Keratinocyte (primary cell): ENCODE measurements around the gene BUB1. TPM values are rescaled to one million over a fixed set of nuclear protein-coding genes. Genes with fewer than 3 reads are reported as not detected.

Experiments
- DNase-seq: peaks from one replicate; pipeline ENCODE4 v3.0.0-alpha.2; 2011; ENCODE audit warnings: low read depth, missing footprints, low spot score
- FAIRE-seq: peaks from 2 replicates; lab custom pipeline; 2011; peaks lifted over from hg19 to GRCh38; lab: Jason Lieb, UNC
- H2AFZ ChIP-seq: 2 replicates; pipeline ENCODE4 v1.6.0; 2012; ENCODE audit warnings: low read length, control low read depth, inconsistent platforms; ENCODE audit not compliant: control insufficient read depth
- H3K27ac ChIP-seq: 2 replicates; pipeline ENCODE4 v1.5.1; 2011; ENCODE audit warnings: low read length; ENCODE audit not compliant: control insufficient read depth, insufficient read depth
- H3K27me3 ChIP-seq: 3 replicates; pipeline ENCODE4 v1.6.0; 2011; ENCODE audit warnings: low read length; ENCODE audit not compliant: control insufficient read depth, insufficient read depth; ENCODE audit errors: extremely low read depth
- H3K36me3 ChIP-seq, 2 experiments: 2 replicates in 1 of 2; 3 replicates in 1 of 2; pipeline ENCODE4 v1.5.1; 2011; ENCODE audit warnings: low read length in 2 of 2, mild to moderate bottlenecking in 1 of 2; ENCODE audit not compliant: control insufficient read depth in 2 of 2, insufficient read depth in 2 of 2; ENCODE audit errors: extremely low read depth in 1 of 2
- H3K4me1 ChIP-seq: 3 replicates; pipeline ENCODE4 v1.5.1; 2011; ENCODE audit warnings: low read length; ENCODE audit not compliant: control insufficient read depth, insufficient read depth; ENCODE audit errors: extremely low read depth
- H3K4me2 ChIP-seq: 3 replicates; pipeline ENCODE4 v1.6.0; 2011; ENCODE audit warnings: low read depth, low read length; ENCODE audit not compliant: control insufficient read depth, insufficient read depth; ENCODE audit errors: extremely low read depth
- H3K4me3 ChIP-seq, 3 experiments: fragments of 200-600 bp in 1 of 3; sonication (generic) in 1 of 3; 2 replicates in 2 of 3; 3 replicates in 1 of 3; pipeline ENCODE4 v1.5.1; 2011 to 2016; ENCODE audit warnings: low read length in 3 of 3, mild to moderate bottlenecking in 3 of 3, control low read depth in 2 of 3, inconsistent platforms in 1 of 3, low read depth in 1 of 3, mixed read lengths in 1 of 3, mixed run types in 1 of 3, moderate library complexity in 1 of 3; ENCODE audit not compliant: control insufficient read depth in 2 of 3, insufficient read depth in 2 of 3; ENCODE audit errors: extremely low read depth in 1 of 3
- H3K79me2 ChIP-seq: 2 replicates; pipeline ENCODE4 v1.6.0; 2012; ENCODE audit warnings: low read length; ENCODE audit not compliant: control insufficient read depth, insufficient read depth
- H3K9ac ChIP-seq: 3 replicates; pipeline ENCODE4 v1.6.0; 2011; ENCODE audit warnings: low read length; ENCODE audit not compliant: control insufficient read depth, insufficient read depth; ENCODE audit errors: extremely low read depth
- H3K9me1 ChIP-seq: 3 replicates; pipeline ENCODE4 v1.6.0; 2011; ENCODE audit warnings: low read length; ENCODE audit not compliant: control insufficient read depth, insufficient read depth; ENCODE audit errors: extremely low read depth
- H3K9me3 ChIP-seq: 2 replicates; pipeline ENCODE4 v1.5.1; 2012; ENCODE audit warnings: low read depth, low read length; ENCODE audit not compliant: control insufficient read depth
- H4K20me1 ChIP-seq: 3 replicates; pipeline ENCODE4 v1.6.0; 2011; ENCODE audit warnings: low read length; ENCODE audit not compliant: control insufficient read depth, insufficient read depth; ENCODE audit errors: extremely low read depth
- EZH2 ChIP-seq: IDR thresholded peaks from one replicate; pipeline ENCODE4 v1.6.1; 2012; ENCODE audit warnings: inconsistent platforms, mild to moderate bottlenecking, low read length, moderate library complexity
- dilution Hi-C: fragments of 300-500 bp; cut with MboI; formaldehyde crosslinking; loops from one replicate; pipeline ENCODE4 v1.7.0; 2020; ENCODE audit warnings: low sequenced_read_pairs; ENCODE audit not compliant: extremely low pct_ligation_motif_present
- polyA plus RNA-seq, 5 experiments: library from polyadenylated mRNA; depleted of rRNA in 3 of 5; stranded (reverse) in 3 of 5; stranded (forward) in 1 of 5; unstranded in 1 of 5; fragments of >200 nt; gene quantifications; 1 replicate in 1 of 5; 2 replicates in 3 of 5; 3 replicates in 1 of 5; pipeline versions ENCODE4 v1.2.1 to v1.2.3, GENCODE V29; 2011 to 2012; ENCODE audit warnings: missing spikeins in 2 of 5, low read depth in 1 of 5, low replicate concordance in 1 of 5
- TF ChIP-seq, protein P1 (sequence below), 3 experiments: IDR thresholded peaks in 1 of 3; conservative IDR thresholded peaks in 1 of 3; optimal IDR thresholded peaks in 1 of 3; 2 replicates in 2 of 3; 3 replicates in 1 of 3; pipeline versions ENCODE3 to v1.5.1; 2011; ENCODE audit warnings: low read length in 3 of 3, mild to moderate bottlenecking in 3 of 3, moderate library complexity in 2 of 3, control low read depth in 1 of 3, inconsistent platforms in 1 of 3; ENCODE audit not compliant: insufficient read depth in 2 of 3; ENCODE audit errors: extremely low read depth in 1 of 3

Gene BUB1
- polyA plus RNA-seq, 1 donor (not counting 4 experiments of a cell fraction or from before 2014, with no cell fraction given), result 24.7 TPM

DNA sequence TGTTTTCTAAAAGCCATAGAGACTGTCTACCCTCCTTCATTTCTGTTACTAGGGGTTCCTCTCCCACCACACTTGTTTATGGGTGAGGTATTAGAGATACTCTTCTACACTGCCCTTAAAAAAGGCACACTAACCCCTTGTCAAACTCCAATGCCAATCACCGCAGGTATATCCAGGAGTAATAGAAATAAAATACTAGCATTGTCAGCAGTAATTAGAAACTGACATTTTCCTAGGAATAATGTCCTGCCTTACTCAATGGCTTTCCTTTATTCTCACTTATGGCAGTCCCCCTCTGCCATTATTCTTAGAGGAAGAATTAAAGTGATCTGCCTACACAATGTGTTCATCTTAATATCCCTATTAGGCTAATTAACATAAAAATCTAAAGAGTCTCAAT is 5.0 kb upstream of the BUB1 start:
- no peak for FAIRE-seq
- no peak overlapping the region for H3K4me3 ChIP-seq
- peaks cover 3% of the 10 kb centered on the region for H3K9me3 ChIP-seq
- no peaks in the 10 kb centered on the region for H4K20me1 ChIP-seq
- no peak overlapping the region for H3K27ac ChIP-seq
- H3K79me2 ChIP-seq, result no peaks in the 10 kb centered on the region
- TF ChIP-seq, protein P1, sequence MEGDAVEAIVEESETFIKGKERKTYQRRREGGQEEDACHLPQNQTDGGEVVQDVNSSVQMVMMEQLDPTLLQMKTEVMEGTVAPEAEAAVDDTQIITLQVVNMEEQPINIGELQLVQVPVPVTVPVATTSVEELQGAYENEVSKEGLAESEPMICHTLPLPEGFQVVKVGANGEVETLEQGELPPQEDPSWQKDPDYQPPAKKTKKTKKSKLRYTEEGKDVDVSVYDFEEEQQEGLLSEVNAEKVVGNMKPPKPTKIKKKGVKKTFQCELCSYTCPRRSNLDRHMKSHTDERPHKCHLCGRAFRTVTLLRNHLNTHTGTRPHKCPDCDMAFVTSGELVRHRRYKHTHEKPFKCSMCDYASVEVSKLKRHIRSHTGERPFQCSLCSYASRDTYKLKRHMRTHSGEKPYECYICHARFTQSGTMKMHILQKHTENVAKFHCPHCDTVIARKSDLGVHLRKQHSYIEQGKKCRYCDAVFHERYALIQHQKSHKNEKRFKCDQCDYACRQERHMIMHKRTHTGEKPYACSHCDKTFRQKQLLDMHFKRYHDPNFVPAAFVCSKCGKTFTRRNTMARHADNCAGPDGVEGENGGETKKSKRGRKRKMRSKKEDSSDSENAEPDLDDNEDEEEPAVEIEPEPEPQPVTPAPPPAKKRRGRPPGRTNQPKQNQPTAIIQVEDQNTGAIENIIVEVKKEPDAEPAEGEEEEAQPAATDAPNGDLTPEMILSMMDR (optimal IDR thresholded peaks at IDR 0.05 in 1 of 3, IDR thresholded peaks at IDR 0.05 in 1 of 3, conservative IDR thresholded peaks at IDR 0.05 in 1 of 3; ENCODE audit: extremely low read depth in 1 of 3, insufficient read depth in 2 of 3, low read length in 3 of 3), result no peak
- TF ChIP-seq EZH2, result no peak
- H3K27me3 ChIP-seq, result no peaks in the 10 kb centered on the region
- no peaks in the 10 kb centered on the region for H3K9me1 ChIP-seq
- dilution Hi-C loops, result no loop called here
- H3K4me1 ChIP-seq, result peaks cover 7% of the 10 kb centered on the region
- no peaks in the 10 kb centered on the region for H3K36me3 ChIP-seq
- no peak for DNase-seq
- no peak overlapping the region for H3K9ac ChIP-seq
- no peak overlapping the region for H2AFZ ChIP-seq
- no peak overlapping the region for H3K4me2 ChIP-seq

DNA sequence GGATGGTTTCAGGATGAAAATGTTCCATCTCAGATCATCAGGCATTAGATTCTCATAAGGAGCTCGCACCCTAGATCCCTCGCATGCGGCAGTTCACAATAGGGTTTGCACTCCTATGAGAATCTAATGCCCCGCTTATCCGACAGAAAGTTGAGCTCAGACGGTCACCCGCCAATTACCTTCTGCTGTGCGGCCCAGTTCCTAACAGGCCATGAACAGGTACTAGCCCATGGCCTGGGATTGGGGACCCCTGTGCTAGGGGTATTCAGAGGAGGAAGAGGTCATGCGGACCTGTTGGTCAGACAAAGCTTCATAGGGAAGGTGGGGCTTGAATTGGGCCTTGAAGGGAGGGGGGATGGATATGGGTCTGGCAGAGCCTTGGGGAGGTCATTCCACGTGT is 4.4 kb upstream of the BUB1 start:
- peaks cover 3% of the 10 kb centered on the region for H3K9me3 ChIP-seq
- no peak for DNase-seq
- no peaks in the 10 kb centered on the region for H3K27me3 ChIP-seq
- no peak overlapping the region for H2AFZ ChIP-seq
- H3K36me3 ChIP-seq, result no peaks in the 10 kb centered on the region
- no peaks in the 10 kb centered on the region for H4K20me1 ChIP-seq
- H3K9ac ChIP-seq, result no peak overlapping the region
- H3K4me2 ChIP-seq, result no peak overlapping the region
- H3K4me1 ChIP-seq, result peaks cover 7% of the 10 kb centered on the region
- peaks cover 4% of the 10 kb centered on the region for H3K79me2 ChIP-seq
- dilution Hi-C loops, result no loop called here
- TF ChIP-seq EZH2, result no peak
- H3K4me3 ChIP-seq, result no peak overlapping the region
- H3K27ac ChIP-seq, result no peak overlapping the region
- no peaks in the 10 kb centered on the region for H3K9me1 ChIP-seq
- no peak for FAIRE-seq

DNA sequence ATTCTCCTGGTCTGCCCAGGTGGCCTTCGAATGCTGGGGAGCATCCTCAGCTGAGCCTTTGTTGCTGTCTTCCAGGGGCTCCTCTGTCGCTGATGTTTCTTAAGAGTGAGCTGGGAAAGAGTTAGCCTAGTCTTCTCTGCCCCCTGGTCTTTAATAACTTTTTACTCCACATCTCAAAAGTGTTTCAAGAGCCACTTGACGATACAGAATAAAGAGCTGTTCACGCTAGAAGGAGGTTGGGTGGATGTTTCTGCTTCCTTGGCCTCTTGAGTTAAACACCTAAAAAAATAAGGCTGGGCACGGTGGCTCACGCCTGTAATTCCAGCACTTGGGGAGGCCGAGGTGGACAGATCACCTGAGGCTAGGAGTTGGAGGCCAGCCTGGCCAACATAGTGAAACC is 2.8 kb upstream of the BUB1 start:
- TF ChIP-seq EZH2, result no peak
- H3K4me1 ChIP-seq, result peaks cover 19% of the 10 kb centered on the region
- H4K20me1 ChIP-seq, result no peaks in the 10 kb centered on the region
- H3K27ac ChIP-seq, result no peak overlapping the region
- no peak for FAIRE-seq
- no peak overlapping the region for H3K4me3 ChIP-seq
- no peak overlapping the region for H2AFZ ChIP-seq
- no peaks in the 10 kb centered on the region for H3K9me1 ChIP-seq
- H3K9me3 ChIP-seq, result no peaks in the 10 kb centered on the region
- no peak overlapping the region for H3K9ac ChIP-seq
- no peak for DNase-seq
- H3K27me3 ChIP-seq, result no peaks in the 10 kb centered on the region
- dilution Hi-C loops, result no loop called here
- no peaks in the 10 kb centered on the region for H3K36me3 ChIP-seq
- H3K79me2 ChIP-seq, result peaks cover 19% of the 10 kb centered on the region
- H3K4me2 ChIP-seq, result no peak overlapping the region
